ENCODE results near the gene ATP8A1.

The ATP8A1 gene

GRCh38 chr4:42646013-42646784 lies 10.7 kb downstream of the ATP8A1 start:
- no peak overlapping the region for H3K9ac ChIP-seq (ENCODE audit: low read length)
- no peaks in the 10 kb centered on the region for H3K36me3 ChIP-seq (ENCODE audit: insufficient read depth, low read length)
- no peak overlapping the region for H3K27ac ChIP-seq (ENCODE audit: low read depth, low read length)
- no peaks in the 10 kb centered on the region for H3K9me3 ChIP-seq (ENCODE audit: low read length)
- no peaks in the 10 kb centered on the region for H3K27me3 ChIP-seq (ENCODE audit: control insufficient read depth in 1 of 2, insufficient read depth in 2 of 2, low read length in 2 of 2)
- no peak overlapping the region for H3K4me3 ChIP-seq (ENCODE audit: low read depth in 1 of 2, low read length in 2 of 2)
- H3K4me1 ChIP-seq (ENCODE audit: insufficient read depth, low read length): no peaks in the 10 kb centered on the region

- Histone ChIP-seq H3K4me3 (ENCODE audit: low read depth in 1 of 2, low read length in 2 of 2) (no peak overlapping the region), H3K27ac (ENCODE audit: low read depth, low read length) (no peak overlapping the region), H3K4me1 (ENCODE audit: insufficient read depth, low read length) (no peaks in the 10 kb centered on the region), H3K9me3 (ENCODE audit: low read length) (no peaks in the 10 kb centered on the region), H3K9ac (ENCODE audit: low read length) (no peak overlapping the region), H3K36me3 (ENCODE audit: insufficient read depth, low read length) (no peaks in the 10 kb centered on the region), H3K27me3 (ENCODE audit: control insufficient read depth in 1 of 2, insufficient read depth in 2 of 2, low read length in 2 of 2) (no peaks in the 10 kb centered on the region)
Measured at GRCh38 chr4:42644897-42645296, 12.0 kb downstream of the ATP8A1 start.

GRCh38 chr4:42643685-42644084 lies 13.2 kb downstream of the ATP8A1 start:
- Histone ChIP-seq H3K36me3 (ENCODE audit: insufficient read depth, low read length) (no peaks in the 10 kb centered on the region), H3K4me3 (ENCODE audit: low read depth in 1 of 2, low read length in 2 of 2) (no peak overlapping the region), H3K9me3 (ENCODE audit: low read length) (no peaks in the 10 kb centered on the region), H3K9ac (ENCODE audit: low read length) (no peak overlapping the region), H3K27me3 (ENCODE audit: control insufficient read depth in 1 of 2, insufficient read depth in 2 of 2, low read length in 2 of 2) (no peaks in the 10 kb centered on the region), H3K27ac (ENCODE audit: low read depth, low read length) (no peak overlapping the region), H3K4me1 (ENCODE audit: insufficient read depth, low read length) (no peaks in the 10 kb centered on the region)

- Histone ChIP-seq H3K9me3 (ENCODE audit: low read length) (no peaks in the 10 kb centered on the region), H3K9ac (ENCODE audit: low read length) (no peak overlapping the region), H3K27me3 (ENCODE audit: control insufficient read depth in 1 of 2, insufficient read depth in 2 of 2, low read length in 2 of 2) (no peaks in the 10 kb centered on the region), H3K36me3 (ENCODE audit: insufficient read depth, low read length) (no peaks in the 10 kb centered on the region), H3K4me1 (ENCODE audit: insufficient read depth, low read length) (no peaks in the 10 kb centered on the region), H3K4me3 (ENCODE audit: low read depth in 1 of 2, low read length in 2 of 2) (no peak overlapping the region), H3K27ac (ENCODE audit: low read depth, low read length) (no peak overlapping the region)
Measured at GRCh38 chr4:42642845-42643615, 13.9 kb downstream of the ATP8A1 start.

- Histone ChIP-seq H3K4me3 (ENCODE audit: low read depth in 1 of 2, low read length in 2 of 2) (no peak overlapping the region), H3K36me3 (ENCODE audit: insufficient read depth, low read length) (no peaks in the 10 kb centered on the region), H3K4me1 (ENCODE audit: insufficient read depth, low read length) (no peaks in the 10 kb centered on the region), H3K9ac (ENCODE audit: low read length) (no peak overlapping the region), H3K9me3 (ENCODE audit: low read length) (no peaks in the 10 kb centered on the region), H3K27ac (ENCODE audit: low read depth, low read length) (no peak overlapping the region), H3K27me3 (ENCODE audit: control insufficient read depth in 1 of 2, insufficient read depth in 2 of 2, low read length in 2 of 2) (no peaks in the 10 kb centered on the region)
Measured at GRCh38 chr4:42642101-42642797, 14.7 kb downstream of the ATP8A1 start.

- H3K4me1 ChIP-seq (ENCODE audit: insufficient read depth, low read length): no peaks in the 10 kb centered on the region
- H3K27ac ChIP-seq (ENCODE audit: low read depth, low read length): no peak overlapping the region
- no peaks in the 10 kb centered on the region for H3K9me3 ChIP-seq (ENCODE audit: low read length)
- no peaks in the 10 kb centered on the region for H3K27me3 ChIP-seq (ENCODE audit: control insufficient read depth in 1 of 2, insufficient read depth in 2 of 2, low read length in 2 of 2)
- no peak overlapping the region for H3K4me3 ChIP-seq (ENCODE audit: low read depth in 1 of 2, low read length in 2 of 2)
- H3K36me3 ChIP-seq (ENCODE audit: insufficient read depth, low read length): no peaks in the 10 kb centered on the region
- H3K9ac ChIP-seq (ENCODE audit: low read length): no peak overlapping the region
Measured at GRCh38 chr4:42641656-42642055, 15.2 kb downstream of the ATP8A1 start.

GRCh38 chr4:42641161-42641560 lies 15.7 kb downstream of the ATP8A1 start:
- H3K27me3 ChIP-seq (ENCODE audit: control insufficient read depth in 1 of 2, insufficient read depth in 2 of 2, low read length in 2 of 2): no peaks in the 10 kb centered on the region
- H3K27ac ChIP-seq (ENCODE audit: low read depth, low read length): no peak overlapping the region
- no peak overlapping the region for H3K4me3 ChIP-seq (ENCODE audit: low read depth in 1 of 2, low read length in 2 of 2)
- no peaks in the 10 kb centered on the region for H3K4me1 ChIP-seq (ENCODE audit: insufficient read depth, low read length)
- H3K9me3 ChIP-seq (ENCODE audit: low read length): no peaks in the 10 kb centered on the region
- H3K9ac ChIP-seq (ENCODE audit: low read length): no peak overlapping the region
- no peaks in the 10 kb centered on the region for H3K36me3 ChIP-seq (ENCODE audit: insufficient read depth, low read length)

- Histone ChIP-seq H3K36me3 (ENCODE audit: insufficient read depth, low read length) (no peaks in the 10 kb centered on the region), H3K27ac (ENCODE audit: low read depth, low read length) (no peak overlapping the region), H3K9ac (ENCODE audit: low read length) (no peak overlapping the region), H3K4me3 (ENCODE audit: low read depth in 1 of 2, low read length in 2 of 2) (no peak overlapping the region), H3K4me1 (ENCODE audit: insufficient read depth, low read length) (no peaks in the 10 kb centered on the region), H3K27me3 (ENCODE audit: control insufficient read depth in 1 of 2, insufficient read depth in 2 of 2, low read length in 2 of 2) (no peaks in the 10 kb centered on the region), H3K9me3 (ENCODE audit: low read length) (no peaks in the 10 kb centered on the region)
Measured at GRCh38 chr4:42640613-42641012, 16.3 kb downstream of the ATP8A1 start.

- H3K9me3 ChIP-seq (ENCODE audit: low read length): no peaks in the 10 kb centered on the region
- no peak overlapping the region for H3K27ac ChIP-seq (ENCODE audit: low read depth, low read length)
- no peaks in the 10 kb centered on the region for H3K27me3 ChIP-seq (ENCODE audit: control insufficient read depth in 1 of 2, insufficient read depth in 2 of 2, low read length in 2 of 2)
- no peaks in the 10 kb centered on the region for H3K36me3 ChIP-seq (ENCODE audit: insufficient read depth, low read length)
- no peaks in the 10 kb centered on the region for H3K4me1 ChIP-seq (ENCODE audit: insufficient read depth, low read length)
- no peak overlapping the region for H3K9ac ChIP-seq (ENCODE audit: low read length)
- no peak overlapping the region for H3K4me3 ChIP-seq (ENCODE audit: low read depth in 1 of 2, low read length in 2 of 2)
Measured at GRCh38 chr4:42638993-42639392, 17.9 kb downstream of the ATP8A1 start.

- Histone ChIP-seq H3K36me3 (ENCODE audit: insufficient read depth, low read length) (no peaks in the 10 kb centered on the region), H3K9me3 (ENCODE audit: low read length) (no peaks in the 10 kb centered on the region), H3K27me3 (ENCODE audit: control insufficient read depth in 1 of 2, insufficient read depth in 2 of 2, low read length in 2 of 2) (no peaks in the 10 kb centered on the region), H3K4me1 (ENCODE audit: insufficient read depth, low read length) (no peaks in the 10 kb centered on the region), H3K4me3 (ENCODE audit: low read depth in 1 of 2, low read length in 2 of 2) (no peak overlapping the region), H3K9ac (ENCODE audit: low read length) (no peak overlapping the region), H3K27ac (ENCODE audit: low read depth, low read length) (no peak overlapping the region)
Measured at GRCh38 chr4:42638321-42638720, 18.6 kb downstream of the ATP8A1 start.

- no peaks in the 10 kb centered on the region for H3K4me1 ChIP-seq (ENCODE audit: insufficient read depth, low read length)
Measured at GRCh38 chr4:42637867-42638266, 19.0 kb downstream of the ATP8A1 start.

More at GRCh38 chr4:42637867-42638266, 19.0 kb downstream of the ATP8A1 start:
- H3K27ac ChIP-seq (ENCODE audit: low read depth, low read length): no peak overlapping the region
- no peaks in the 10 kb centered on the region for H3K9me3 ChIP-seq (ENCODE audit: low read length)
- no peak overlapping the region for H3K4me3 ChIP-seq (ENCODE audit: low read depth in 1 of 2, low read length in 2 of 2)
- no peaks in the 10 kb centered on the region for H3K27me3 ChIP-seq (ENCODE audit: control insufficient read depth in 1 of 2, insufficient read depth in 2 of 2, low read length in 2 of 2)
- H3K9ac ChIP-seq (ENCODE audit: low read length): no peak overlapping the region
- H3K36me3 ChIP-seq (ENCODE audit: insufficient read depth, low read length): no peaks in the 10 kb centered on the region

All from muscle layer of colon (tissue), 2 donors.